T-helper 1 cell treated with Interleukin-12 subunit alpha and Interleukin-12 subunit beta and Interleukin-4 antibody, amounts not matched to agents 30 μg/mL and 1 μg/mL, for 36 hours (primary cell): ENCODE results near the gene RPL3.

Experiments
- H3K27ac Mint-ChIP-seq: one replicate; pipeline ENCODE4 v1.8.0; 2021; ENCODE audit warnings: mild to moderate bottlenecking, mixed read lengths
- H3K27me3 Mint-ChIP-seq: one replicate; pipeline ENCODE4 v1.8.0; 2021; ENCODE audit warnings: low read depth, mixed read lengths
- H3K36me3 Mint-ChIP-seq: one replicate; pipeline ENCODE4 v1.8.0; 2021; ENCODE audit warnings: low read depth, mixed read lengths
- H3K4me1 Mint-ChIP-seq: one replicate; pipeline ENCODE4 v1.8.0; 2021; ENCODE audit warnings: low read depth, mixed read lengths
- H3K4me3 Mint-ChIP-seq: one replicate; pipeline ENCODE4 v1.8.0; 2021; ENCODE audit warnings: mild to moderate bottlenecking, moderate library complexity, mixed read lengths
- H3K9me3 Mint-ChIP-seq: one replicate; pipeline ENCODE4 v1.8.0; 2021; ENCODE audit warnings: mixed read lengths

RPL3 gene

GRCh38 chr22:39301926-39302325 is 17.5 kb downstream of the RPL3 start:
- H3K9me3 Mint-ChIP-seq, result no peaks in the 10 kb centered on the region

GRCh38 chr22:39301108-39301507 is 18.3 kb downstream of the RPL3 start:
- Mint-ChIP-seq H3K36me3 (no peaks in the 10 kb centered on the region), H3K4me1 (peaks cover 7% of the 10 kb centered on the region), H3K9me3 (no peaks in the 10 kb centered on the region), H3K4me3 (no peak overlapping the region), H3K27ac (no peak overlapping the region), H3K27me3 (peaks cover 32% of the 10 kb centered on the region)

More at GRCh38 chr22:39301926-39302325, 17.5 kb downstream of the RPL3 start:
- H3K36me3 Mint-ChIP-seq, result no peaks in the 10 kb centered on the region
- H3K4me1 Mint-ChIP-seq, result peaks cover 9% of the 10 kb centered on the region
- H3K27me3 Mint-ChIP-seq, result peaks cover 32% of the 10 kb centered on the region
- no peak overlapping the region for H3K4me3 Mint-ChIP-seq
- H3K27ac Mint-ChIP-seq, result no peak overlapping the region

GRCh38 chr22:39300186-39300830 is 19.1 kb downstream of the RPL3 start:
- peaks cover 7% of the 10 kb centered on the region for H3K4me1 Mint-ChIP-seq
- H3K36me3 Mint-ChIP-seq, result no peaks in the 10 kb centered on the region
- H3K9me3 Mint-ChIP-seq, result no peaks in the 10 kb centered on the region
- peaks cover 32% of the 10 kb centered on the region for H3K27me3 Mint-ChIP-seq
- H3K4me3 Mint-ChIP-seq, result no peak overlapping the region
- no peak overlapping the region for H3K27ac Mint-ChIP-seq

- peaks cover 7% of the 10 kb centered on the region for H3K4me1 Mint-ChIP-seq
- H3K27ac Mint-ChIP-seq, result no peak overlapping the region
- peaks cover 32% of the 10 kb centered on the region for H3K27me3 Mint-ChIP-seq
- no peak overlapping the region for H3K4me3 Mint-ChIP-seq
- H3K36me3 Mint-ChIP-seq, result no peaks in the 10 kb centered on the region
- H3K9me3 Mint-ChIP-seq, result no peaks in the 10 kb centered on the region
Measured at GRCh38 chr22:39299829-39300178, 19.6 kb downstream of the RPL3 start.

GRCh38 chr22:39298241-39298987 is 21.0 kb downstream of the RPL3 start:
- no peak overlapping the region for H3K4me3 Mint-ChIP-seq
- H3K9me3 Mint-ChIP-seq, result no peaks in the 10 kb centered on the region
- H3K36me3 Mint-ChIP-seq, result no peaks in the 10 kb centered on the region
- peaks cover 35% of the 10 kb centered on the region for H3K27me3 Mint-ChIP-seq
- no peak overlapping the region for H3K27ac Mint-ChIP-seq
- peaks cover 7% of the 10 kb centered on the region for H3K4me1 Mint-ChIP-seq

GRCh38 chr22:39297490-39298240 is 21.8 kb downstream of the RPL3 start:
- peaks cover 35% of the 10 kb centered on the region for H3K27me3 Mint-ChIP-seq
- no peak overlapping the region for H3K4me3 Mint-ChIP-seq
- peaks cover 7% of the 10 kb centered on the region for H3K4me1 Mint-ChIP-seq
- H3K36me3 Mint-ChIP-seq, result no peaks in the 10 kb centered on the region
- H3K27ac Mint-ChIP-seq, result no peak overlapping the region
- no peaks in the 10 kb centered on the region for H3K9me3 Mint-ChIP-seq

- no peaks in the 10 kb centered on the region for H3K9me3 Mint-ChIP-seq
- no peak overlapping the region for H3K4me3 Mint-ChIP-seq
- H3K4me1 Mint-ChIP-seq, result peaks cover 7% of the 10 kb centered on the region
- peaks cover 30% of the 10 kb centered on the region for H3K27me3 Mint-ChIP-seq
- no peak overlapping the region for H3K27ac Mint-ChIP-seq
- H3K36me3 Mint-ChIP-seq, result no peaks in the 10 kb centered on the region
Measured at GRCh38 chr22:39296981-39297489, 22.4 kb downstream of the RPL3 start.

- Mint-ChIP-seq H3K27ac (no peak overlapping the region), H3K4me1 (peaks cover 7% of the 10 kb centered on the region), H3K9me3 (no peaks in the 10 kb centered on the region), H3K27me3 (peaks cover 29% of the 10 kb centered on the region), H3K4me3 (no peak overlapping the region), H3K36me3 (no peaks in the 10 kb centered on the region)
Measured at GRCh38 chr22:39296535-39296934, 22.9 kb downstream of the RPL3 start.

GRCh38 chr22:39294571-39295468 is 24.6 kb downstream of the RPL3 start:
- no peaks in the 10 kb centered on the region for H3K36me3 Mint-ChIP-seq
- H3K4me3 Mint-ChIP-seq, result no peak overlapping the region
- no peak overlapping the region for H3K27ac Mint-ChIP-seq
- peaks cover 13% of the 10 kb centered on the region for H3K27me3 Mint-ChIP-seq
- H3K4me1 Mint-ChIP-seq, result no peaks in the 10 kb centered on the region
- no peaks in the 10 kb centered on the region for H3K9me3 Mint-ChIP-seq

- H3K27ac Mint-ChIP-seq, result no peak overlapping the region
- H3K36me3 Mint-ChIP-seq, result no peaks in the 10 kb centered on the region
- no peaks in the 10 kb centered on the region for H3K4me1 Mint-ChIP-seq
Measured at GRCh38 chr22:39293766-39294368, 25.6 kb downstream of the RPL3 start.

GRCh38 chr22:39292561-39293074 is 26.8 kb downstream of the RPL3 start:
- Mint-ChIP-seq H3K36me3 (no peaks in the 10 kb centered on the region), H3K4me3 (no peak overlapping the region), H3K27ac (no peak overlapping the region), H3K27me3 (peaks cover 3% of the 10 kb centered on the region), H3K9me3 (no peaks in the 10 kb centered on the region), H3K4me1 (peaks cover 2% of the 10 kb centered on the region)

More at GRCh38 chr22:39293766-39294368, 25.6 kb downstream of the RPL3 start:
- peaks cover 9% of the 10 kb centered on the region for H3K27me3 Mint-ChIP-seq
- no peaks in the 10 kb centered on the region for H3K9me3 Mint-ChIP-seq
- no peak overlapping the region for H3K4me3 Mint-ChIP-seq

GRCh38 chr22:39292031-39292462 is 27.4 kb downstream of the RPL3 start:
- H3K27ac Mint-ChIP-seq, result no peak overlapping the region
- no peaks in the 10 kb centered on the region for H3K36me3 Mint-ChIP-seq
- peaks cover 4% of the 10 kb centered on the region for H3K4me1 Mint-ChIP-seq
- no peaks in the 10 kb centered on the region for H3K9me3 Mint-ChIP-seq
- no peak overlapping the region for H3K4me3 Mint-ChIP-seq
- H3K27me3 Mint-ChIP-seq, result peaks cover 3% of the 10 kb centered on the region

GRCh38 chr22:39291523-39291922 is 27.9 kb downstream of the RPL3 start:
- Mint-ChIP-seq H3K4me3 (no peak overlapping the region), H3K9me3 (no peaks in the 10 kb centered on the region), H3K36me3 (no peaks in the 10 kb centered on the region), H3K27me3 (peaks cover 3% of the 10 kb centered on the region), H3K4me1 (peaks cover 4% of the 10 kb centered on the region), H3K27ac (no peak overlapping the region)
